ENCODE data around the gene KCTD11.

The KCTD11 gene

DNA sequence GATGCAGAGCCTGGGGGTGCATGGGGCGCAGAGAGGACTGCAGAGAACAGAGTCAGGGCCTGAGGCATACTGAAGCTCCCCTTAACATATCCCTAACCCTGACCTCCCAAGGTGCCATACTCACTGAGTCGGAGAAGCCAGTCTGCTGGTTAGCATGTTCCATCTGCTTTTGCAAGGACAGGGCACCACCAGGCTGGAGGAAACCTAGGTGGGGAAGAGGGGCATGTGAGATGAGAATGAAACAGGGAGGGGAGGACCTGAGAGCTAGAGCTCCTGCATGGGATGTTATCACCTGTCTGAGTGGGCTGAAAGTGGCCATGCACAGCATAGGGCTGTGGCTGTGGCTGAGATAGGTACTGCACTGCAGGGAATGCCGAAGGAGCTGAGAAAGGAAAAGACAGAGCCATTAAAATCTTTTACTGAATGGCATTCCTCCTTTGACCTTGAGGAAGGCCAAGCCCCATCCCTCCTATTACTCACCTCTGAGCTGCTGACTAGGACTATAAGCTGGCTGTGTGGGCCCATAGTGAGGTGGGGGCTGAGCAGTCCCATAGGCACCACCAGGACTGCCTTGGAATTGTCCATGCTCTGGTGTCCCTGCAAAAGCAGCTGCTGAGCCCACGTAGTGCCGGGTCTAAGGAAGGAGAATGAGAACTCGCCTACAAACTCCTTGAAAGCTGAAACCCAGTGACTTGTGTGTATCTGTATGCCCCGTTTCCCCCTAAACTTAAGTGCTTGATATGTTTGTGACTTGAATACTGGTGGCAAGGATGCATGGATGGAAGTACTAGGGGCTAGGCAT lies 38.7 kb upstream of the KCTD11 start:
- H3K36me3 ChIP-seq (ENCODE audit: control insufficient read depth in 2 of 2, insufficient read depth in 2 of 2, low read length in 2 of 2), result peaks cover 52 to 55% of the 10 kb centered on the region in 2 donors
- H3K27ac ChIP-seq (ENCODE audit: low read length), result peak overlapping the region; percentile 53
- H3K9ac ChIP-seq (ENCODE audit: low read length in 2 of 2), result peak overlapping the region; percentile 42 to 86
- H3K4me3 ChIP-seq (ENCODE audit: low read length in 2 of 2), result peak overlapping the region in 1 of 2 donors; percentile 90
- H3K4me1 ChIP-seq (ENCODE audit: control insufficient read depth, insufficient read depth, low read length), result peaks cover 46% of the 10 kb centered on the region
- H3K9me3 ChIP-seq (ENCODE audit: control insufficient read depth in 2 of 2, low read length in 2 of 2), result no peaks in the 10 kb centered on the region
- H3K27me3 ChIP-seq (ENCODE audit: control insufficient read depth in 1 of 2, insufficient read depth in 2 of 2, low read length in 2 of 2), result no peaks in the 10 kb centered on the region

DNA sequence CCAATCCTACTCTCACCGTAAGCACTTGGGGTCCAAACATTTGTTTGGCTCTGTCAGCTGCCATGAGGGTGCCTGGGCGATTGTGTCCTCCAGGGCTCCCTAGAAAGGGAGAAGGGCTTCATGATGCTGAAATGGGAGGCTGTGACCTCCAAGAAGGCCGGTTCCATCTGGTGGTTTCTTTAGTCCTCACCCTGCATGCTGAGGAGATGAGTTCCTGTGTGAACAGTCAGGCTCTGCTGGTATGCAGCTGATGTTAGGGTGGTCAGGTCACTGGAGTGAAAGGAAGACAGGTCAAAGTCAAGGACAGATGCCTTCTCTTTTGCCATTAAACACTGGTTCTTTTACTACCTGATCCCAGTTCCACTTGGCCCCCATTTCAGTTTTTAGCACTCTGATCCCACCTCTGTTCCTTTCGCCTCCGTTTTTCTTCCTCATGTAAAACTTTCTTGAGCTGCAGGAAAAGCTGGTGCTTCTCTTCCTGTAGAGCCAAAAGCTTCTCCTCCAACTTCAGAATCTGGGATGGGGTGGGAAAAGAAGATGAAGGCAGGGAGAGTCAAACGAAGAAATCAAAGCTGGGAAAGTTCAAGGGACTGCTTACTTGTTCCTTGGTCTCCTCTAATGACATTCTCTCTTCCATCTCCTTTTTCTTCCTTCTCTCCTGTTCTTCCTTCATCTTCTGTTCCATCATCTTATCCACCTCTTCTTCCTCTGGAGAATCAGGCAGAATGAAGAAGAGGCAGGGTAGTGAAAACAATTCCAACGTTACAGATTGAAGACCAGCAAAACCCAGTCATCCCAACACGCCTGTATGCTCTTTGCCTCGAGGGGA lies 37.9 kb upstream of the KCTD11 start:
- H3K9ac ChIP-seq (ENCODE audit: low read length in 2 of 2), result peak overlapping the region; percentile 86 to 90
- H3K27ac ChIP-seq (ENCODE audit: low read length), result peak overlapping the region; percentile 93
- H3K9me3 ChIP-seq (ENCODE audit: control insufficient read depth in 2 of 2, low read length in 2 of 2), result no peaks in the 10 kb centered on the region
- peaks cover 61 to 63% of the 10 kb centered on the region in 2 donors for H3K36me3 ChIP-seq (ENCODE audit: control insufficient read depth in 2 of 2, insufficient read depth in 2 of 2, low read length in 2 of 2)
- peaks cover 38% of the 10 kb centered on the region for H3K4me1 ChIP-seq (ENCODE audit: control insufficient read depth, insufficient read depth, low read length)
- H3K4me3 ChIP-seq (ENCODE audit: low read length in 2 of 2), result peak overlapping the region; percentile 88 to 90
- H3K27me3 ChIP-seq (ENCODE audit: control insufficient read depth in 1 of 2, insufficient read depth in 2 of 2, low read length in 2 of 2), result no peaks in the 10 kb centered on the region

DNA sequence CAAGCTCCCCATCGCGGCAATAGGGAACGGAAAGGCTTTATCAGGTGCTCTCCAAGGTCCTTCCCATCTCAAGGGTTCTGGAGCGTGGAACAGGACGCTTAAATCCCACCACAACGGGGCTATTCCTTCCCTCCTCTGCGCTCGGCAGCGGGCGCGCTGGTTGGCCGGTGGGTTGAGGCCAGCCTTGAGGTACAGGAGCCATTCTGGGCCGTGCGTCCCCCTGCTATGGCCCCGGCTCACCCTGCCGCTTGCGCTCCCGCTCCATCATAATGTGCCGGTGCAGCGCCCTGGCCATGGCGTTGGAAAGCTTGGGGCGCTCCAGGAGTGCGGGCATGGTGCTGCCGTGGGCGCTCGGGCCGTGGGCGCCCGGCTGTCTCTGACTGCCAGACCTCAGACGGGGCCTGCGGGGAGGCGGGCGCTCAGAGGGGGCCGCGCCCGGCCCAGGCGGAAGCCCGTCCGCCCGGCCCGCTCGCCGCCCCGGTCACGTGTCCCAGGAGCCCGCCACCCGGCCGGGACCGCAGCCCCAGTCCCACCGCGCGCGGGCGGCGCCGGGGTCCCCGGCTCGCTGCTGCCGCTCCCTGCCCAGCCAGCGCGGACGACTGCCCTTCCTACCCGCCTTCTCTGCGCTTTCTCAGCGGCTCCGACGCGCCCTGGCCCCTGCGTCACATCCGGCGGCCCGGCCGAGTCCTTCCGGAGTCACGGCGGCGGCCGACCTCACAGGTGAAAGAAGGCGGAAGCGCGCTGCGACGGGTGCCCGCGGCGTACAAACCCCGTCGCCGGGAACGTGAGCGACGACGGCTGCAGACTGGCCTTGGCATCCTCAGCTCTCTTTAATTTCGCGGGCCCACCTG lies 37.0 kb upstream of the KCTD11 start, which contains the start of gene GPS2:
GPS2 (minus strand) TSS at position 642 of the 851 bp plus-strand sequence; CDS start at position 334, 308 bp downstream.
- H3K9me3 ChIP-seq (ENCODE audit: control insufficient read depth in 2 of 2, low read length in 2 of 2), result no peaks in the 10 kb centered on the region
- peak within 1 kb of the TSS; percentile 93 for H3K27ac ChIP-seq (ENCODE audit: low read length)
- peak within 1 kb of the TSS; percentile 88 to 90 for H3K4me3 ChIP-seq (ENCODE audit: low read length in 2 of 2)
- H3K27me3 ChIP-seq (ENCODE audit: control insufficient read depth in 1 of 2, insufficient read depth in 2 of 2, low read length in 2 of 2), result no peaks in the 10 kb centered on the region
- peak within 1 kb of the TSS; percentile 86 to 90 for H3K9ac ChIP-seq (ENCODE audit: low read length in 2 of 2)
- peaks cover 31% of the 10 kb centered on the region for H3K4me1 ChIP-seq (ENCODE audit: control insufficient read depth, insufficient read depth, low read length)
- H3K36me3 ChIP-seq (ENCODE audit: control insufficient read depth in 2 of 2, insufficient read depth in 2 of 2, low read length in 2 of 2), result peaks cover 58% of the 10 kb centered on the region in 2 donors

DNA sequence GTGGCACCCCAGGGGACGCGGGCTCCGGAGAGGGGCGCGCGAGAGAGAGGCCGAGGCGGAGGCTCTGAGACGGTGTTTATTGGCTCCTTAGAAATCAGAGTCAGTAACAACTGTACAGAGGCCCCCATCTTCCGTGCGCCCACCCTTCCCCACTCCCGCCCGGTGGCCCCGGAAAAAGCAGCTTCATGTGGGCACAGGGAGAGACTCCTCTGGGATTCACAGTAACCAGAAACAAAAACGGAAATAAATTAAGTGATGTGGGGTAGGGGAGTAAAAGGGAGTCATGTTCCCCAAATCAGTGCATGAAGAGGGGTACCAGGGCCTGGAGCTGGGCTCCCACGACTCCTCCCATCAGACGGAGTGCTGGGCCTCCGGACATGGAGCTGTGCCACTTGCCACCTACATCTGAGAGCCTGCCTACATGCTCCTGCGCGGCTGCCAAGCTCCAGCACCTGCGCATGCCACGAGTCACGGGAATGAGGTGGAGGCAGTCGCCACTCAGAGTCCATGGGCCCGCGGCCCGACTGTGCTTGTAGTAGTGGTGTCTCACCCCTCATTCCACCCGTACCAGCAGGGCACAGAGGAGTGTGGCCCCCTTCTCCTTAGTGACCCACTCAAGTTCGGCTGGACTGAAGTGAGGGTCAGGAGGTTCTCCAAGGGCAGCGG lies 36.3 kb upstream of the KCTD11 start:
- peak overlapping the region; percentile 86 to 90 for H3K9ac ChIP-seq (ENCODE audit: low read length in 2 of 2)
- peak overlapping the region; percentile 44 to 90 for H3K4me3 ChIP-seq (ENCODE audit: low read length in 2 of 2)
- H3K9me3 ChIP-seq (ENCODE audit: control insufficient read depth in 2 of 2, low read length in 2 of 2), result no peaks in the 10 kb centered on the region
- H3K27ac ChIP-seq (ENCODE audit: low read length), result peak overlapping the region; percentile 93
- H3K27me3 ChIP-seq (ENCODE audit: control insufficient read depth in 1 of 2, insufficient read depth in 2 of 2, low read length in 2 of 2), result no peaks in the 10 kb centered on the region
- H3K36me3 ChIP-seq (ENCODE audit: control insufficient read depth in 2 of 2, insufficient read depth in 2 of 2, low read length in 2 of 2), result peaks cover 56% of the 10 kb centered on the region in 2 donors
- H3K4me1 ChIP-seq (ENCODE audit: control insufficient read depth, insufficient read depth, low read length), result peaks cover 29% of the 10 kb centered on the region

DNA sequence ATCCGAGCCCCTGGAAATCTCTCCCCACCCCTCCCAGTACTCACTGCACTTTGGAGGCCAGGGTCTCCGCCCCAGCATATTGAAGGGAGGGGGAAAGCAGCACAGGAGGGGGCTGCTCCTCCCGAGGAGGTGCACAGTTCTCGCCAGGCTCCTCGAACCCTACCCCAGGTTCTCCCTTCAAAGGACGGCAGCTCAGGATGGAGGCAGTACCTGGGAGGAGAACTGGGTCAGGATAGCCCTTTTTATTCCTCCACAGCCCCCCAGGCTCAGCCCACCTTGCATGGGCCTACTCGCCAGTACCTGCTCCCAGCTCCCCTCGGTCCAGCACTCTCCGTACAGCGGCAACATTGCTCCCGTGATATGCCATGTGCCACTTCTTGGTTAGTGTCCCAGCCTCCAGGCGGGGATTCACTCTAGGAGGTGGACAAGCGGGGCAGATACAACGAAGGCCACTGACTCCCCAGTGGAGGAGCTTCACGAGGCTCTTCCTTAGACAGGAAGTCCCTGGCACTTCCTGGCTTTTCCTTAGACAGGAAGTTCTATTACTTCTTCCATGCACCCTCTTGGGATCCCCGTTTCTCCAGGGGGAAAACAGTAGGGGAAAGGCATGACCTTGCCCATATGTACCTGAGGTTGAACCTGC lies 34.7 kb upstream of the KCTD11 start:
- H3K27me3 ChIP-seq (ENCODE audit: control insufficient read depth in 1 of 2, insufficient read depth in 2 of 2, low read length in 2 of 2), result no peaks in the 10 kb centered on the region
- H3K9me3 ChIP-seq (ENCODE audit: control insufficient read depth in 2 of 2, low read length in 2 of 2), result no peaks in the 10 kb centered on the region
- H3K36me3 ChIP-seq (ENCODE audit: control insufficient read depth in 2 of 2, insufficient read depth in 2 of 2, low read length in 2 of 2), result peaks cover 58 to 61% of the 10 kb centered on the region in 2 donors
- peaks cover 29% of the 10 kb centered on the region for H3K4me1 ChIP-seq (ENCODE audit: control insufficient read depth, insufficient read depth, low read length)
- no peak overlapping the region for H3K27ac ChIP-seq (ENCODE audit: low read length)
- no peak overlapping the region for H3K9ac ChIP-seq (ENCODE audit: low read length in 2 of 2)
- no peak overlapping the region for H3K4me3 ChIP-seq (ENCODE audit: low read length in 2 of 2)

DNA sequence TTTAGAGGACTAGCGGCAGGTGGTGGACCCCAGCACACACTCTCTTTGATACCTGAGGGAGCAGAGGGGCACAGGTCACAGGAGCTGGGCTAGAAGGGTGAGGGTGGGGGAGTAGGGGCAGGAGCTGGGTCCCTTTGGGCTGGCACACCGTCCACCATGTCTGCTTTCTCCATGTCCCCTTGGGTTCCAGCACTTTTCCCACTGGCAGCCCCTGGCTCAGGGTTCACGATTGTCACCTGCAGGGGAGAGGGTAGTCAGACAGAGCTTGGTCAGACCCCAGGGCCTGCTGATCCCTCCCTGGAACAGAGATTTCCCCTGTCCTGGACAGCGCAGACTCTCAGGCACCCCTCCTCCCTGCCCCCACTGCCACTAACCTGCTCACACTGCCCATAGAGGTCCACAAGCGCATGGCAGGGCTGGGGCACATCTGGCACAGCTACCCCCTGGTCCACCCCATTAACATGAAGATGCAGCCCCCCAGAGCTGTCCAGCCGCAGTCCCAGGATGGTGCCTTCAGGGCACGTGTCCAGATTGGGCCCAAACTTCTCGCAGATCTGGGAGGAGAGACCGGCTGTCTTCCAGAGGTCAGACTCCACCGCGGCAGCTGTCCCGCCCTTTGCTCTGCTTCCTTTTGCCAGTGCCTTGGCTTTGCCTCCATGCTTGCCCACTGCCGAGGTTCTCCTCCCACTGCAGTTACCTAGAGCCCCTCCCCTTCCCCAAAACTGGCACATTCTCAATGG lies 33.7 kb upstream of the KCTD11 start:
- Histone ChIP-seq H3K9me3 (ENCODE audit: control insufficient read depth in 2 of 2, low read length in 2 of 2) (no peaks in the 10 kb centered on the region), H3K27ac (ENCODE audit: low read length) (no peak overlapping the region), H3K36me3 (ENCODE audit: control insufficient read depth in 2 of 2, insufficient read depth in 2 of 2, low read length in 2 of 2) (peaks cover 58 to 61% of the 10 kb centered on the region in 2 donors), H3K4me1 (ENCODE audit: control insufficient read depth, insufficient read depth, low read length) (peaks cover 23% of the 10 kb centered on the region), H3K27me3 (ENCODE audit: control insufficient read depth in 1 of 2, insufficient read depth in 2 of 2, low read length in 2 of 2) (no peaks in the 10 kb centered on the region), H3K9ac (ENCODE audit: low read length in 2 of 2) (no peak overlapping the region), H3K4me3 (ENCODE audit: low read length in 2 of 2) (no peak overlapping the region)

DNA sequence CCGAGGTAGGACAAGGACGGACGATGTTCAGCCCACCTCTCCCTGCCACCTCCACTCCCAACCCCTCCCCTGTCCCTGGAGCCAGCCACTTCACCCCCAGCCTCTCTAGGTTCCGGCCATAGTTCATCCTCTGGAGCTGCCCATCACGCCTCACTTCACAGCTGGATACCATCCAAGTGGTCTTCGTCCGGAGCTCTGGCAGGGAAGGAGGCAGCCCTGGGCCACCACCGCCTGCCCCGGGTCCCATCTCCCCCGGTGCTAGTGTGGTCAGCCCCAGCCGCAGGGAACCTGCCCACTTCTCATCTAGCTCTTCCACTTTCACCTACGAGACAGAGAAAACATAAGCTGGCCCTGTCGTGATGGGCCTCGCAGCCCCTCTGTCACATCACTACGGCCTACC lies 30.5 kb upstream of the KCTD11 start:
- Histone ChIP-seq H3K27me3 (ENCODE audit: control insufficient read depth in 1 of 2, insufficient read depth in 2 of 2, low read length in 2 of 2) (no peaks in the 10 kb centered on the region), H3K27ac (ENCODE audit: low read length) (no peak overlapping the region), H3K4me1 (ENCODE audit: control insufficient read depth, insufficient read depth, low read length) (no peaks in the 10 kb centered on the region), H3K9me3 (ENCODE audit: control insufficient read depth in 2 of 2, low read length in 2 of 2) (no peaks in the 10 kb centered on the region), H3K9ac (ENCODE audit: low read length in 2 of 2) (no peak overlapping the region), H3K4me3 (ENCODE audit: low read length in 2 of 2) (no peak overlapping the region), H3K36me3 (ENCODE audit: control insufficient read depth in 2 of 2, insufficient read depth in 2 of 2, low read length in 2 of 2) (peaks cover 67 to 73% of the 10 kb centered on the region in 2 donors)

DNA sequence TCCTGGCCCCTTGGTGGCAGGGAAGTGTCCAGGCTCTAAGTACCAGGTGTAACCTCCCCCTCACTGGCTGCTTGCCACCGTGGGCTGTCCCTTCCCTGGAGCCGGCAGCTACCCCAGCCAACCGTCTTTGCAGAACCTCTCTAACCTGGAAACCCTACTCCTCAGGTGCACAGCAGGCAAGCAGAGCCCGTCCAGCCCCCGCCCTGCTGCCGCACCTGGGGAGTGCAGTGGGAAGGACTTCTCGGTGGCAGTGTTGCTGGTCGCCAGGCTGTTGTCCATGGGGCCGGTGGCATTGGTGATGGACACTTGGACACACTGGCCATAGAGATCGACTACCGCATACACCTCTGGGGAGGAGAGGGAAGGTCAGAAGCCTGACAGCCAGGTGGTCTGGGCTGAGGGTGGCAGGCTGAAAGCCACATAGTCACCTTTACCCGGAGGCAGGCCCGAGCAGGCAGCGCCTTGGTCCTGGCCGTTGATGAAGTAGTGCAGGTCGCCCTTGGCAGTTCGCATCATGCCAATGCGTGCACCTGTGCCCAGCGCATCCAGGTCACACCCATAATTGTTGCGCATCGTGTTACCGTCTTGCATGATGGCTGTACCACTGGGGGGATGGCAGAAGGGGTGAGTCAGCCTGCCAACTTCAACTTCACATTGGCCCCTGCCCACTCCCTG lies 29.3 kb upstream of the KCTD11 start:
- Histone ChIP-seq H3K9ac (ENCODE audit: low read length in 2 of 2) (no peak overlapping the region), H3K4me3 (ENCODE audit: low read length in 2 of 2) (no peak overlapping the region), H3K27me3 (ENCODE audit: control insufficient read depth in 1 of 2, insufficient read depth in 2 of 2, low read length in 2 of 2) (no peaks in the 10 kb centered on the region), H3K36me3 (ENCODE audit: control insufficient read depth in 2 of 2, insufficient read depth in 2 of 2, low read length in 2 of 2) (peaks cover 63 to 65% of the 10 kb centered on the region in 2 donors), H3K9me3 (ENCODE audit: control insufficient read depth in 2 of 2, low read length in 2 of 2) (no peaks in the 10 kb centered on the region), H3K4me1 (ENCODE audit: control insufficient read depth, insufficient read depth, low read length) (peaks cover 1% of the 10 kb centered on the region), H3K27ac (ENCODE audit: low read length) (no peak overlapping the region)

Measured in stomach smooth muscle (tissue), 2 donors.